Measurements from ENCODE around the gene CAD.
"Not testable (repeated sequence)": the region's sequence is repeated elsewhere in the genome, so short reads cannot be mapped to it uniquely, and the experiment has no call there.

The CAD gene

GRCh38 chr2:27256855-27257454 lies 39.8 kb downstream of the CAD start:
- DNase-seq (ENCODE audit: low spot score), result no peak

GRCh38 chr2:27258051-27258450 lies 40.9 kb downstream of the CAD start:
- DNase-seq (ENCODE audit: low spot score), result no peak

GRCh38 chr2:27261241-27261925 lies 44.2 kb downstream of the CAD start:
- DNase-seq (ENCODE audit: low spot score), result no peak

- DNase-seq (ENCODE audit: low spot score), result no peak
These were observed 44.7 kb downstream of the CAD start for GRCh38 chr2:27261926-27262298.

GRCh38 chr2:27262379-27263286 lies 45.5 kb downstream of the CAD start, which contains the start of gene SLC30A3:
SLC30A3 (minus strand) TSS chr2:27263047; CDS start chr2:27262906, 141 bp downstream.
- DNase-seq (ENCODE audit: low spot score), result peak; percentile 76

- DNase-seq (ENCODE audit: low spot score), result no peak
These were observed 46.4 kb downstream of the CAD start for GRCh38 chr2:27263287-27264252.

- DNase-seq (ENCODE audit: low spot score), result no peak
These were observed 47.1 kb downstream of the CAD start for GRCh38 chr2:27264253-27264752.

GRCh38 chr2:27264753-27265535 lies 47.8 kb downstream of the CAD start:
- peak; percentile 87 for DNase-seq (ENCODE audit: low spot score)

- no peak for DNase-seq (ENCODE audit: low spot score)
These were observed 48.3 kb downstream of the CAD start for GRCh38 chr2:27265536-27265870.

- not testable (repeated sequence) for DNase-seq (ENCODE audit: low spot score)
These were observed 51.1 kb downstream of the CAD start for GRCh38 chr2:27268296-27268695.

- no peak for DNase-seq (ENCODE audit: low spot score)
These were observed 53.0 kb downstream of the CAD start for GRCh38 chr2:27270131-27270530.

GRCh38 chr2:27270670-27271069 lies 53.5 kb downstream of the CAD start:
- DNase-seq (ENCODE audit: low spot score), result no peak

GRCh38 chr2:27271631-27272340 lies 54.6 kb downstream of the CAD start:
- DNase-seq (ENCODE audit: low spot score), result no peak

- not testable (repeated sequence) for DNase-seq (ENCODE audit: low spot score)
These were observed 55.7 kb downstream of the CAD start for GRCh38 chr2:27272537-27273522.

GRCh38 chr2:27275211-27276150 lies 58.3 kb downstream of the CAD start, which contains the start of gene DNAJC5G:
DNAJC5G (plus strand) TSS chr2:27275433; CDS start chr2:27276729, 1,296 bp downstream.
- no peak for DNase-seq (ENCODE audit: low spot score)

GRCh38 chr2:27278010-27278409 lies 60.8 kb downstream of the CAD start:
- no peak for DNase-seq (ENCODE audit: low spot score)

- no peak for DNase-seq (ENCODE audit: low spot score)
These were observed 63.7 kb downstream of the CAD start for GRCh38 chr2:27280826-27281225.

GRCh38 chr2:27281442-27281841 lies 64.3 kb downstream of the CAD start:
- DNase-seq (ENCODE audit: low spot score), result no peak

All from SW480 (cell line).